ENCODE results near the gene MBP. TPM values are rescaled to one million over a fixed set of nuclear protein-coding genes. Genes with fewer than 3 reads are reported as not detected.
A peak's percentile ranks its signal among the peaks of the same experiment; 100 is the strongest.

The MBP gene
- total and polyA plus RNA-seq, 9 donors, result 8.7 to 23.0 (median 11.2) TPM

DNA sequence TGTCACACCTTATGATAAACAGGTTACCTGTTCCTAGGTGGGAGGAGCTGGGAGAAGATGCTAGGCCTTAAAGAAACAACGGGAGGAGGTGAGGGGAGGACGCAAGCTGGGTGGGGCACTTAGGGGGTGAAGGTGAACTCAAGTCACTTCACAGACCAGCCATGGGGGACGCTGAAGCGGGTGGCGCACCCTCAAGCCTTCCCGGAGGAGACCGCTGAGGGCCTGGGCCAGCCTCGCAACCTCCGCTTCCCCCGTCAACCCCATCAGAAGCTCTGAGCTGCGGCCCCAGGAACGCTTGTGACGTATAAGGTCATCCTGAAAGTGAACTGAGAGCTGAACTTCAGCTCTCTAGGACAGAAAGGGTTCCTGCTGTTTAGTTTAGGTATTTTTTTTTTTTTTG, 133.5 kb downstream of the MBP start:
- H3K27me3 ChIP-seq (ENCODE audit: control insufficient read depth, insufficient read depth, low read length), result no peaks in the 10 kb centered on the region
- 85% methylated on average over 13 of the region's 13 CpGs for WGBS (ENCODE audit: insufficient coverage)
- no peak overlapping the region for H3K27ac ChIP-seq (ENCODE audit: low read length)
- H3K36me3 ChIP-seq (ENCODE audit: control insufficient read depth, insufficient read depth, low read length), result no peaks in the 10 kb centered on the region
- peaks cover 2% of the 10 kb centered on the region for H3K4me1 ChIP-seq (ENCODE audit: control insufficient read depth, insufficient read depth, low read length)
- no peak overlapping the region for H3K4me3 ChIP-seq (ENCODE audit: low read length)
- DNase-seq, result no peak
- no peaks in the 10 kb centered on the region for H3K9me3 ChIP-seq (replicated peaks; ENCODE audit: control insufficient read depth, low read depth, low read length)

DNA sequence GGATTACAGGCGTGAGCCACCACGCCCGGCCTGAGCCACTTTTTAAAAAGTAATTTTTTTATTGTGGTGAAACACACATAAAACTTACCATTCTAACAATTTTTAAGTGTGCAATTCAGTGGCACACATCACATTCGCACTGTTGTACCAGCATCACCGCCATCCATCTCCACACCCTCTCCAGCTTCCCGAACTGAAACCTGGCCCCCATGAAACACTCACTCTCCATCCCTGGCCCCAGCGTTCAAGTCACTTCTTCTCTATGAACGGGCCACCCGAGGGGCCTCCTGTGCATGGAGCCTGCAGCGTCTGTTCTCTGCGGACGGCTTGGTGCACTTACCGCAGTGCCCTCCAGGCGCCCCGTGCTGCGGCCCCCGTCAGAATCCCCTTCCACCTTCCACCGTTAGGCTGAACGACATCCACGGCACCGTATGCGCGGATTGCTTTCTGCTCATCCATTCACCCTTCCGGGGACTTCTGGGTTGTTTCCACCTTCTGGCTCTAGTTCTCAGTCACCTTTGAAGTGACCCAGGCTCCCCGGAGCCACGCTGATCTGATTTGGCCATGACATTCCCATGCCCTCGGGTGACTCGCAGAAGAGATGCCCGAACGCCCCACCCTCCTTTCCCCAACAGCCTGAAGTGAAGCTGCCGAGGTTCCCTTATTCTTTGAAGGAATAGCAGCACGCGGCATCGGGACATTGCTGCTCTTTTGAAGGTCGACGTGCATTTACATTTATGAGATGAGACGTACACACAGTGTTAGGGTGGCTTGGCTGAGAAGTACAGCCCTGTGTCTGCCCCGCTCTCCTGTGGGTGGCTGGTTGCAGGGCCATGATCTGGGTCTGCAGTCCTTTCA, 134.4 kb downstream of the MBP start:
- Histone ChIP-seq H3K4me3 (ENCODE audit: low read length) (no peak overlapping the region), H3K36me3 (ENCODE audit: control insufficient read depth, insufficient read depth, low read length) (no peaks in the 10 kb centered on the region)
- no peak for DNase-seq

DNA sequence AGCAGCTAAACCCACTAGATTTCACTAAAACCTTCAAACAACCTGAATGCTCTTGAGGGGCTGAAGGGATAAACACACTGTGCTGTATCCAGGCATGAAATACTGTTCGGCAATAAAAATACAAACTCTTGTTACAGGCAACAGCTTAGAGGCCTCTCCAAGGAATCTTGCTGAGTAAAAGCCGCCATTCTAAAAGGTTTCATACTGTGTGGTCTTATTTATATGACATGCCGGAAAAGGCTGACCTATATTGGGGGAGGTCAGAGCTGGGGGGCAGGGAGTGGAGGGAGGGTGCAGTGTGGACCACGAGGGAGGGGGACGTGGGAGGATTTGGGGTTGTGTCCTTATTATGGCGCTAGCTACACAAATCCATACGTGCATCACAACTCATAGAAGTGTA, 136.2 kb downstream of the MBP start:
- Histone ChIP-seq H3K36me3 (ENCODE audit: control insufficient read depth, insufficient read depth, low read length) (no peaks in the 10 kb centered on the region), H3K9me3 (replicated peaks; ENCODE audit: control insufficient read depth, low read depth, low read length) (no peaks in the 10 kb centered on the region), H3K27ac (ENCODE audit: low read length) (no peak overlapping the region), H3K4me1 (ENCODE audit: control insufficient read depth, insufficient read depth, low read length) (peaks cover 2% of the 10 kb centered on the region), H3K4me3 (ENCODE audit: low read length) (no peak overlapping the region), H3K27me3 (ENCODE audit: control insufficient read depth, insufficient read depth, low read length) (no peaks in the 10 kb centered on the region)
- peak; percentile 20 for DNase-seq
- WGBS (ENCODE audit: insufficient coverage), result 42% methylated on average over 3 of the region's 7 CpGs

More for the DNA sequence above, 134.4 kb downstream of the MBP start:
- peaks cover 2% of the 10 kb centered on the region for H3K4me1 ChIP-seq (ENCODE audit: control insufficient read depth, insufficient read depth, low read length)
- no peaks in the 10 kb centered on the region for H3K9me3 ChIP-seq (replicated peaks; ENCODE audit: control insufficient read depth, low read depth, low read length)
- 84% methylated on average over 30 of the region's 38 CpGs for WGBS (ENCODE audit: insufficient coverage)
- H3K27ac ChIP-seq (ENCODE audit: low read length), result no peak overlapping the region
- no peaks in the 10 kb centered on the region for H3K27me3 ChIP-seq (ENCODE audit: control insufficient read depth, insufficient read depth, low read length)

DNA sequence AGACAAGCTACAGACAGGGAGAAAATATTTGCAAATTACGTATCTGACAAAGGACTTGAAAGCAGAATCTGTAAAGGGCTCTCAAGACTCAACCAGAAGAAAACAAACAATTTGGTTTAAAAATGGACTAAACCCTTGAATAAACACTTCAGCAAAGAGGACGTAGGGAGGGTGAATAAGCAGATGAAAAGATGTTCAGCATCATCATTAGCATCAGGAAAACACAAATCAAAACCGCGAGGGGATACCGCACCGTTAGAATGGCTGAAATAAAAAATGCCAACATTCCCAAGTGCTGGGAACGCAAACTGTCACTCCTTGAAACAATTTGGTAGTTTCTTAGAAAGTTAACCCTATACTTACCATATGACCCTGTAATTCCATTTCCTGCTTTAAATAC, 136.7 kb downstream of the MBP start:
- DNase-seq, result no peak
- H3K9me3 ChIP-seq (replicated peaks; ENCODE audit: control insufficient read depth, low read depth, low read length), result no peaks in the 10 kb centered on the region
- H3K36me3 ChIP-seq (ENCODE audit: control insufficient read depth, insufficient read depth, low read length), result no peaks in the 10 kb centered on the region
- no peak overlapping the region for H3K4me3 ChIP-seq (ENCODE audit: low read length)
- no peak overlapping the region for H3K27ac ChIP-seq (ENCODE audit: low read length)
- H3K27me3 ChIP-seq (ENCODE audit: control insufficient read depth, insufficient read depth, low read length), result no peaks in the 10 kb centered on the region
- H3K4me1 ChIP-seq (ENCODE audit: control insufficient read depth, insufficient read depth, low read length), result peaks cover 2% of the 10 kb centered on the region
- no CpG with 5 or more reads among the region's 7 CpGs for WGBS (ENCODE audit: insufficient coverage)

DNA sequence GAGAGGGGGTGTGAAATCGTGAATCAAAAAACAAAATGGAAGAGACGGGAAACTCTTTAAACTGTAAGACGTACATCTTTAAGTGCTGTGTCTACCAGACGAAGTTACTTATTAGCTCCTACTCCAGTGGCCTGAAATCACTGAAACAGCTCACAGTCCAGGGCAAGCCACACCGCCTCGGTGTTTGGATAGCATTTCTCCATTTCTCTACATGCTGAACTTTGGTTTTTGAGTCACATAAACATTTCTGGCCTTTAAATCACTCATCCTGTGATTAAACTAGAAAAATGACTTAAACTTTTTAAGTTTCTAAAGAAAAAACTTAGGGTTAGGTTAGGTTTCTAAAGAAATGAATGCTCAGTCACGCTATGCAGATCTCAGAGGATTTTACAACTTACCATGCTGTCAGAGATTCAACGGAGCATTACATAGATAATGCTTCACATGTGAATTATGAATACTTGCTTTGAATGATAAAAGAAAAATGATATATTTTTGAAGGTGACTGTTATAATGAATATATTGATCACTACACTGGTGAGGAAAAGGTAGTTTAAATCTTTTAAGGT, 138.4 kb downstream of the MBP start:
- Histone ChIP-seq H3K27me3 (ENCODE audit: control insufficient read depth, insufficient read depth, low read length) (no peaks in the 10 kb centered on the region), H3K9me3 (replicated peaks; ENCODE audit: control insufficient read depth, low read depth, low read length) (no peaks in the 10 kb centered on the region), H3K27ac (ENCODE audit: low read length) (no peak overlapping the region), H3K36me3 (ENCODE audit: control insufficient read depth, insufficient read depth, low read length) (no peaks in the 10 kb centered on the region), H3K4me3 (ENCODE audit: low read length) (no peak overlapping the region), H3K4me1 (ENCODE audit: control insufficient read depth, insufficient read depth, low read length) (no peaks in the 10 kb centered on the region)
- WGBS (ENCODE audit: insufficient coverage), result 83% methylated on average over 3 of the region's 8 CpGs
- no peak for DNase-seq

DNA sequence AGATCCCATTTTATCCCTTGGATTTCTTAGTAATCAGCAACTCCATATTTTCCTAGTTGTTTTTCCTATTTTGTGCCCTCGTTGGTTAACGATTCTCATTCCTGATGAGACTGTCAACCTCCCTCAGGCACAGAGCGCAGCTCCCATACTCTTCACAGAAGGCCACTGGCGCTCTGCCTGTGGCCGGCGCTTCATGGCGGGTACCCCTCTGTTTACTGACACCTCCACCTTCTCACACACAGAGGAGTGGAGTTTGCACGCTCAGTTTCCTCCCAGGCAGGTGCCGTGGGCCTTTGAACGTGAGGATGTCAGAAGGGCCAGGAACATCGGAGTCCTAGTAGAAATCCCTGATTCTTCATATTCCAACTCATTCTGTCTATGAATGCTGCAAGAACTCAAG, 139.0 kb downstream of the MBP start:
- 93% methylated on average over 8 of the region's 11 CpGs for WGBS (ENCODE audit: insufficient coverage)
- H3K27ac ChIP-seq (ENCODE audit: low read length), result no peak overlapping the region
- H3K36me3 ChIP-seq (ENCODE audit: control insufficient read depth, insufficient read depth, low read length), result no peaks in the 10 kb centered on the region
- H3K4me1 ChIP-seq (ENCODE audit: control insufficient read depth, insufficient read depth, low read length), result no peaks in the 10 kb centered on the region
- no peak overlapping the region for H3K4me3 ChIP-seq (ENCODE audit: low read length)
- H3K9me3 ChIP-seq (replicated peaks; ENCODE audit: control insufficient read depth, low read depth, low read length), result no peaks in the 10 kb centered on the region
- no peaks in the 10 kb centered on the region for H3K27me3 ChIP-seq (ENCODE audit: control insufficient read depth, insufficient read depth, low read length)
- no peak for DNase-seq

DNA sequence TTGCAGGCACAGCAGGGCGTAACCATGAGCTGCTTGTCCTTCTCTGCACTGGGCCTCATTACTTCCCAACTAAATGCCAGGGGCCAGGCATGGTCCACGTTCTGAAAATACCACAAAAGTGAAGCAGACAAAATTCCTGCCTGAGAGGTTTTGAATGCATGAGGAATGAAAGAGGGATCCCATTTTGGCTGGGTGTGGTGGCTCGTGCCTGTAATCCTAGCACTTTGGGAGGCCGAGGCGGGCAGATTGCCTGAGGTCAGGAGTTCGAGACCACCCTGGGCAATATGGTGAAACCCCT, 139.5 kb downstream of the MBP start:
- Histone ChIP-seq H3K27ac (ENCODE audit: low read length) (no peak overlapping the region), H3K27me3 (ENCODE audit: control insufficient read depth, insufficient read depth, low read length) (no peaks in the 10 kb centered on the region), H3K4me1 (ENCODE audit: control insufficient read depth, insufficient read depth, low read length) (no peaks in the 10 kb centered on the region), H3K36me3 (ENCODE audit: control insufficient read depth, insufficient read depth, low read length) (no peaks in the 10 kb centered on the region), H3K9me3 (replicated peaks; ENCODE audit: control insufficient read depth, low read depth, low read length) (no peaks in the 10 kb centered on the region), H3K4me3 (ENCODE audit: low read length) (no peak overlapping the region)
- 100% methylated on average over 1 of the region's 6 CpGs for WGBS (ENCODE audit: insufficient coverage)
- no peak for DNase-seq

DNA sequence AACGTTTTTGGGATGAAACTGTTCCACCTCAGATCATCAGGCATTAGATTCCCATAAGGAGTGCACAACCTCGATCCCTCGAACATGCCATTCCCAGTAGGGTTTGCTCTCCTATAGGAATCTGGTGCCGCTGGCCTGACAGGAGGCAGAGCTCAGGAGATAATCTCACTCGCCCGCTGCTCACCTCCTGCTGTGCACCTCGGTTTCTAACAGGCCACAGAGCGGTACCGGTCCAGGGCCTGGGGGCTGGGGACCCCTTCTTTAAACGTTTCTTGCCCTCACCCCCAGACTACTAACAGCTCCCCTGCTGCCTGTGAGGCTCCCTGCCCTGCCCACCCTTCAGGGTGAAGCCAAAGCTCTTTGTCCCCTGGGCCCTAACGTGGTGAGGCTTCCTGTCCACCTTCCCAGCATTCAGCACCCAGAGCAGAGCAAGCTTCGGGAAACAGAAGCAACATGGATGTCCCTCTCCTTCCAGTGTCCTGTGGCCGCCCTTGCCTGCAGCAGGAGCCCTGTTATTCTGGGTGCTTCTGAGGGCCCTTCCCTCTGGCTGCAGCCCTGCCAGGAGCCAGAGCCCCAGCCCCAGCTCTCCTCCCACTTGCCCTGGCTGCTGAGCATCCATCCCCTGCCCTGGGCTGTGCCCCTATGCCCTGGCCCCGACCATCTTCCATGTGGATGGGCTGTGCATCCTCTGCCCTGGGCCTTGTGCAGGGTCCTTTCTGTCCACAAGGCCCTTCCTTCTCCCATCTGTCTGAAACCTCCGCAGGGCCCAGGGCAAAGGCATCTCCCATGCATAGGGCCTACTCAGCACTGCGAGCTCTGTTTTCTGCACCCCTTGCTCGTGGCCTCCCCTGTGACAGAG, 140.1 kb downstream of the MBP start:
- no peaks in the 10 kb centered on the region for H3K4me1 ChIP-seq (ENCODE audit: control insufficient read depth, insufficient read depth, low read length)
- no peaks in the 10 kb centered on the region for H3K36me3 ChIP-seq (ENCODE audit: control insufficient read depth, insufficient read depth, low read length)
- no peaks in the 10 kb centered on the region for H3K9me3 ChIP-seq (replicated peaks; ENCODE audit: control insufficient read depth, low read depth, low read length)
- H3K27me3 ChIP-seq (ENCODE audit: control insufficient read depth, insufficient read depth, low read length), result no peaks in the 10 kb centered on the region
- no peak overlapping the region for H3K27ac ChIP-seq (ENCODE audit: low read length)
- H3K4me3 ChIP-seq (ENCODE audit: low read length), result no peak overlapping the region
- DNase-seq, result no peak
- WGBS (ENCODE audit: insufficient coverage), result 77% methylated on average over 14 of the region's 17 CpGs

DNA sequence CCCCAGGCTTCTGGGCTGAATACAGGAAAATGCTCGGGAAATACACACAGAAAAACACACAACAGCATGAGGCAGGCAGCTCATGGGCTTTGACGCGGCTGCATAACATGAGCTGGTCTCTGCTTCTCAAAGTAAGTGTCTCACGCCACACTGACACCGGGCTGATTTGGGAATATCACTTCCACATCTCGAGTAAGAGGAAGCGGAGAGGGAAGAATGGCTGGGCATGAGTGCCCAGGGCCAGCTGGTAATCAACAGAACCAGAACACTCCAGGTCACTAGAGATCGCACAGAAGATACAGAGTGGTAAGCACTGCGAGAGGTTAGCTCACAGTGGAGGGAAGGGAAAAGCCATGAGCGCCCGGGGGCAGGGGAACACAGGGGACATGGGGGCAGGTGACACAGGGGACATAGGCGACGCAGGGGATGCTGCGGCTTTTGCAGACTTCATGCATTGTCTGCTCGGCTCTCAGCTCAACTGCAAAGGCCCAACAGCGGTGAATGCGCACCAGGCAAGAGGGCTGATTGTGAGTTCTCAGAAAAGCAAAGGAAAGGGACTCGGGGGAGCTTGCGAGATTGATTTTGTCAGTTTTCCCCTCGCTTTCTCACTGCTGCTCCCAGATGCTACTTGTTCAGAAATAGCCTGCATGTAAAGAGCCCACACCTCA, 141.4 kb downstream of the MBP start:
- 81% methylated on average over 12 of the region's 20 CpGs for WGBS (ENCODE audit: insufficient coverage)
- no peak overlapping the region for H3K27ac ChIP-seq (ENCODE audit: low read length)
- H3K4me1 ChIP-seq (ENCODE audit: control insufficient read depth, insufficient read depth, low read length), result no peaks in the 10 kb centered on the region
- peak; percentile 48 for DNase-seq
- H3K4me3 ChIP-seq (ENCODE audit: low read length), result no peak overlapping the region
- H3K36me3 ChIP-seq (ENCODE audit: control insufficient read depth, insufficient read depth, low read length), result no peaks in the 10 kb centered on the region
- no peaks in the 10 kb centered on the region for H3K27me3 ChIP-seq (ENCODE audit: control insufficient read depth, insufficient read depth, low read length)
- H3K9me3 ChIP-seq (replicated peaks; ENCODE audit: control insufficient read depth, low read depth, low read length), result no peaks in the 10 kb centered on the region
